Muscle of back (tissue), 11 donors: ENCODE data around the gene RPL22. TPM values are rescaled to one million over a fixed set of nuclear protein-coding genes. Genes with fewer than 3 reads are reported as not detected.

Experiments used
- DNase-seq, 3 donors: peaks; one replicate each; pipeline versions ENCODE4 v3.0.0 to v3.0.0-alpha.2; 2013
- polyA plus RNA-seq, 10 donors: library from polyadenylated mRNA; unstranded; fragments of 120-200 nt; gene quantifications; one replicate each; pipeline ENCODE4 v1.2.1, GENCODE V29; 2013; ENCODE audit not compliant: insufficient read length in 10 of 10

The RPL22 gene
- polyA plus RNA-seq, 10 donors: 567 to 780 (median 631) TPM

DNA sequence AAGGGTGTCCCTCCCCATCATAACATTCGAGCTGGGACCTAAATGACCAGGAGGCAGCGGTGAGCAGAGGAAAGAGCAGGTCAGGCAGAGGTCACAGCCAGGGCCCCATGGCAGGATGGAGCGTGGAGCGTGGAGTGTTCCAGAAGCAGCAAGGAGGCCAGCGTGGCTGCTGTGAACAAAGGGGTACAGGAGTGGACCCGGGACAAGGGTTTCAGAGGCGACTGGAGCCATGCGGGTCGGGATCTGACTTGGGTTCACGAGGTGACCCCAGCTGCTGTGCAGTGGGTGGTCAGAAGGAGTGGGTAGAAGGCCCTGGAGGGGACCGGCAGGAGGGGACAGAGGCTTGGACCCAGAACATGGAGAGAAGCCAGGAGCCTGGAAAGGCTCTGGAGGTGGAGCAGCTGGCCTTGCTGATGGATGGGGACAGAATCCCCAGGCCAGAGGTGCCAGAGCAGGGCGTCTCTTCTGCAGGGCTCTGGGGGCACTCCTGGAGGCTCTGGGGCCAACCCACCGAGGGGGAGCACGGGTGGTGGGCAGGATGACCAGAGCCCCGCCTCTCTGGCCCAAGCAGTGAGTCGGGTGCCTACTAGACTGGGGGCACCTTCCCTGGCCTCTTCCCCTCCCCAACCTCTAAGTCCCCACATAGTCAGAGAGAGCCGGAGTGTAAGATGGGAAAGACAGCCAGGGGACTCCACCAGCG, 21.6 kb downstream of the RPL22 start:
- no peak for DNase-seq

GRCh38 chr1:6176779-6177178, 22.6 kb downstream of the RPL22 start:
- no peak for DNase-seq

- no peak for DNase-seq
Observed at GRCh38 chr1:6175411-6175828, 24.0 kb downstream of the RPL22 start.

GRCh38 chr1:6174621-6175410, 24.6 kb downstream of the RPL22 start:
- no peak for DNase-seq

DNA sequence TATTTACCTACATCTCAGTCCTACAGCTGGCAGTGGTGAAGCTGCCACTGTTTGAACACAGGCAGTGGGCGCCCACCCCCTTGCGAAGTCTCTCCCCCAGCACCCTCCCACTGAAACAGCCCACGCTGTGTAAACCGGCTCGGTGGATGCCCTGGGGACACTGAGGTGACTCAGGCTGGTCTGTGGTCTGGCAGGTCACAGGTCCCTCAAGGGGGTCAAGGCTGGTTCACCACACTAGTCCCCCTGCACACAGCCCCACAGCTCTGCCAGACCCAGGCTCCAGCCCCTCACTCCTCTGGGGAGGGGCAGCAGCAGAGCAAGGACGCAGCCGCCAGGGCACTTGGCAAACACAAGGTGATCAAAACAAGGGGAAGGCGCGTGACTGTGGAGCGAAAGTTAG, 26.8 kb downstream of the RPL22 start:
- DNase-seq: no peak

DNA sequence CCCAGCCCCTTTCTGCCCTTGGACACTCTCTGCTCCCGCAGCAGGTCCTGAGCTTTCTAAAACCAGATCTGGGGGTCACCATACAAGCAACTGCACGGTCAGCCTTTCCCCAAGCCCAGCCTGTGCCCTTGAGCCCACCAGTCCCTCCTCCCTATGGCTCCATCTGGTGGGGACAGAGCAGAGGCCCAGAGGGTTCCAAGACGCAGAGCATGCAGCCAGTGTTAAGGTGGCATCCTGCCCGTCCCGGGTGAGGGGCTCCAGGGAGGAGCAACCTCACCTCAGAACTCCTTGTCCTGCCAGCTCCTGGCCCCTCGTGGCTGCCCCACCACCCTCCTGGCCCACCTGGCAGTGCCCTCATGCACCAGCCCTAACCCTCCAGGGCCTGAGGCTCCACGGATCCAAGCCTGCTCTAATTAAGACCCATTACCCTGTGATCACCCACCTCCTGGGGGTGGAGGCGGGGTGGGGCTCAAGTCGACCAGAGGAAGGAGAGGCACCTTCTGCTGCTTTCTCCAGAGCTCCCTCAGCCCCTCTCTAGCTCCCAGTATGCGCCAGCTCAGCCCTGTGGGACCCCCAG, 27.8 kb downstream of the RPL22 start:
- DNase-seq: no peak

- no peak for DNase-seq
Observed at GRCh38 chr1:6170742-6171201, 28.6 kb downstream of the RPL22 start.

DNA sequence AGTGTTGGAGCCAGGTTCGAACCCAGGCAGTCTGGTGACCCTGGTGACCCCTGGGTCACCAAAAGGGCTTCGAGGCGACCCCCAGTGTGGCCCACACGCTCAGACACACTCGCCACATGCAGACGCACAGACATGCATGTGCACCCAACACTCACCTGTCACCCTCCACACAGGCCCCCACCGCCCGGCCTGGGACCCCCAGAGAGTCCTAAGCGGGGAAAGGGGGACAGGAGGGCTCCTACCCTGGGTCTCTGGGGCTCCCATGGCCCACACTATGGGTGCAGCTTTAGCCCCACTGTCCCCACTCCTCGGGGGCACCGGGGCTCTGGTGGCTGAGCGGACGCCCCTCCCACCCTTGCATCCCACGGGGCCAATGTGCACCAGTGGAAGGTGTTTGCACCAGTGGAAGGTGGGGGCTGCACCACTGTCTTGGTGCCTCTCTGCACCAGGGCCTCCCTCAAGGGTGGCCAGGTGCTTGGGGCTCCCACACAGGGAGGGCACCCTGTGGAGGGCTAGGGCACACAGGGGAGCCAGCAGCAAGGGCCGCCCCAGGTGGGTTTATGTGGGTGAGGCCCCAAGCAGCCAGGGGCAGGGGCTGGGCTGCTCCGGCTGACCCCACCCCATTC, 29.2 kb downstream of the RPL22 start:
- no peak for DNase-seq

GRCh38 chr1:6168947-6169586, 30.3 kb downstream of the RPL22 start:
- no peak for DNase-seq

- DNase-seq: no peak
Observed at GRCh38 chr1:6167391-6168303, 31.7 kb downstream of the RPL22 start.

DNA sequence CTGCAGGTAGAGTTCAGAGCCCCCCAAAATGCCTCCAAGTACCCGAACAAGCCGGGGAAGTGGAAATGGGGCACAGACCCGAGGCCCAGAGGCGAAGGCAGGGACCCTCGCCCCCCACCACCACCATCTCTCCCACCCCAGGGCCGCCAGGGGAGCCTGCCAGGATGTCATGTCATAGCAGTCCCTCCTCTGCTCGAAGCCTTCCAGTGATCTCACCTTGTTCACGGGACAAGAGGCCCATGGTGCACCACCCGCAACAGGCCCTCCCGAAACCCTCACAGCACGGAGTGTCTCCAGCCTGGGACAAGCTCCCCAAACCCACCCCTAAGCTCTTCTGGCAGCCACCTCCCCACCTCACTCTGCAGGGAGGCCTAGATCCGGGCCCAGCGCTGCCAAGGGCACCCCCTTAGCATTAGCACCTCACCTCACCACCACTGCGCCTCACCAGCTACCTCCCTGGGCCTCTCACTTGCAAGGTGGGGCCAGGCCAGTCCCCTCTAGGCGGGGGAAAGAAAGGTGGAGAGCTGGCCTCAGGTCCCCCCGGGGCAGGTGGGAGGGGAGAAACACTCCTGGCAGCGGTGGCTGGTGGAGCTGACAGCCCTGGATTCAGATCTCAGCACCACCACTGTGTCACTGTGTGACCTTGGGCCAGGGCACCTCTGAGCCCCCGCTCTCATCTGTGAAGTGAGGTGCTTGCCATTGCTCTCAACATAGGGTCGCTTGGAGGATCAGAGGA, 32.6 kb downstream of the RPL22 start:
- no peak for DNase-seq

GRCh38 chr1:6166221-6166620, 33.2 kb downstream of the RPL22 start:
- DNase-seq: no peak

DNA sequence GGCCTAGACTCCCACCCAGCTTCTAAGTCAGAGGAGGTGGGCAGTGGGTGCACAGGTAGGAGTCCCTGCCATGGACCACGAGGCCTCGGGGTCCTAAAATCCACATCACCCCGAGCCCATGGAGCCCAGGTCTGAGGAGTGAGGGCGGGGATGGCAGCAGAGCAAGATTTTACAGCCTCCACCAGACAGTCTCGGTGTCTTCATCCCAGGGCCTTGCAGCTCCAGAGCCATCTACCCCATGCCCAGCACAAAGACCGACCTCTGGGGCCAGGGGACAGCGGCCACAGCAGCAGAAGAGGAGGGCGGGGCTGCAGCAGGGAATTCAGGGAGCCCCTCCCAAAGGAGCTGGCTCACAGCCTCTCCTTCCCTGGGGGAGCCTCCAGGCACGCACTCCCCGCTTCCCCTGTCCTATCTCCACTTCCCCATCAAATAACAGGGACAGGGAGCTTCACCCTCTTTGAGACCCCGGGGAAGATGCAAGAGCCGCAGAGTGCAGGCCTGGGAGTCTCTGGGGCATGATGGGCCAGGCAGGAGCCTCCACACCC, 33.9 kb downstream of the RPL22 start:
- DNase-seq: no peak

DNA sequence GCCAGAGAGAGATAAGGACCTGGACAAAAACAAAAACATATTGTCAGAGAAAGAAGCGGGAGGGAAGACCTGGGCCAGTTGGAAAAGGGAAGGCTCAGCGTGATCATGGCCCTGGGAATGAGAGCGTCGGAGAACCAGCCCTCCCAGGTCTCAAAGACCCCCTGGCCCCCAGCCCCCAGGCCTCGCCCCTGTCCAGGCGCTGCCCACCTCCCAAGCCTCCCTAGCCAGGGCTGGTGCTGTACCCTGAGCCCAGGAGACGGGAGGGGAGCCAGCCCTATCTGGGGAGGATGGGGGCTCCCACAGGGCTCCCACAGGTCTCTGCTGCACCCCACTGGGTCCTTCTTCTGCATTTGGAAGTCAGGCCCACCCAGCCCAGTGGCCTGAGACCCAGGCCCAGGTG, 34.4 kb downstream of the RPL22 start:
- no peak for DNase-seq

DNA sequence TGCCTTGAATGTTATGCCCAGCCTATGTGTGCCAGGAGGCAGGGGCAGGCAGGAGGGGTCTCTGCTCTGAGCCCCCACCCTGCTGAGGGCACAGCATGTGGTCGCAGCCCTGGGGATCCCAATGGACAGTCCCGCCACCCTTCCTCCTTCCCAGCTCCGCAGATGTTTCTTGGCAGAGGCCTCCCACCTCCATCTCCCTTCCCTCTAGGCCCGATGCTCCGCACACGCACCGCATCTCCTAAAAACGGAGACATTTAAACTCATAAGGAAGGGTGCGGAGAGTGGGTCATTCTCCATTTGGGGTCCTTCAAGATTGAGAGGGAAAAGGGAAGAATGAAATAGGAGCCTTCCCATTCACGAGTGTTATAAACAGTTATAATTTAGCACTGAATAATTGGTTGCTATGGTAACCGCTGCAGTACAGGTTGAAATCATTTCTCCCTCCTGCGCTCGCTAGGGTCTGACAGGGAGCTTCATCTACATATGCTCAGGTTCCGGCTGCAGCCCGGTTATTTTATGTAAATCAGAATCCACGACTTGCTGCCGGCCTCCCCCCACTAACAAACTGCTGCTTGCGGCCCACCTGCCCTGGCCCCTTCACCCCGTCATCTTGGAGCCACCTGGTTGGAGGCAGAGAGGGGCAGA, 35.3 kb downstream of the RPL22 start:
- DNase-seq: no peak

GRCh38 chr1:6163191-6163972, 36.0 kb downstream of the RPL22 start:
- DNase-seq: no peak

DNA sequence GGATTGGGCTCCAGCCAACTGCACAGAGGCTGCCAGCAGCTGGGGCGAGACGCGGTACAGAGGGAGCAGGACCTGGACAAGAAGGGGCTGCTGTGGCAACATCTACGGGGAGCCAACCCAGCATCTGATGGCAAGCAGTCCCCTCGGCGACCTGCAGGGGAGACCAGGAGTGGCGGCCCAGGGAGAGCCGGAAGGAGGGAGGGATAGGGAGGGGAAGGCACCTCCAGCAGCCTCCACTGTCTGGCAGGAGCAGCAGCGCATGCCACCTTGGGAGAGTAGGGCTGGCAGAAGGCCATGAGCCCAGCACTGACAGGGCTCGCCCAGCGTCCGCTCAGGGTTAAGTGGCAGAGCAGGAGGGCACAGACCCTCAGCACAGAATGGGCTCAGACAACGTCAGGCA, 36.6 kb downstream of the RPL22 start:
- DNase-seq: no peak

GRCh38 chr1:6162341-6162740, 37.1 kb downstream of the RPL22 start:
- DNase-seq: no peak
